ENCODE data around the gene OR10J4.

DNA sequence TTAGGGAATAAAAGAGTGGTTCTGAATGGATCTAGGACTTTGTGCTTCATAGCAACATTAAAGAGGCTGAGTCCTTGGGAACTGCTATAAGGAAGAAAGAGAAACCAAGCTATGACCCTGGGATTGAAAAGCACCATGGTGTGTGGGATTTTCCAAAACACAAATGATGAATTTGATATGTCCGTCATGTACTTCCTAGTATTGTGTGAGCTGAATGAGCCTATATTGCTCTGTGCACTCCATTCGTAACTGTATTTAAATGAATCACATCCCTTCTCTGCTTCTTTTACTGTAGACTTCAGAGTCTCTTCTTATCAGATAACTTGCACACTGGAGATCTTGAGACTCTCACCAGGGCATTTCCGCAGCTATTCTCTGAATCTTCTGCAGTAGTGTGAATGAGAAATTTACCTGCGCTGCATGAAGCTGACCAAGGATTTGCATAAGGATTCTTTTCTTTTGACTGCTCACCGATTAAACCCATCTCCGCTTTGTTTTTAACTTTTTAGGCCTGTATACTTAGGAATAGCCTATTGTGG is 23.1 kb upstream of the OR10J4 start:
- no peak for TF ChIP-seq CTCF (IDR thresholded peaks at IDR 0.05)
- TF ChIP-seq POLR2A (IDR thresholded peaks at IDR 0.05): no peak

Measured in prostate gland (tissue), 2 donors.